Tibial nerve (tissue), 4 donors: ENCODE data around the gene HNRNPC. TPM values are rescaled to one million over a fixed set of nuclear protein-coding genes. Genes with fewer than 3 reads are reported as not detected.

Experiments
- DNase-seq, 2 donors: peaks; one replicate each; pipeline ENCODE4 v3.0.0-alpha.2; 2019; ENCODE audit warnings: low spot score in 2 of 2
- H3K27ac ChIP-seq, 4 donors: fragments of 200-600 bp; sonication (generic) in 3 of 4; one replicate each; pipeline ENCODE4 v1.5.1; 2017 to 2019; ENCODE audit warnings: mild to moderate bottlenecking in 1 of 4
- H3K27me3 ChIP-seq, 2 donors: fragments of 200-600 bp; sonication (generic) in 1 of 2; one replicate each; pipeline versions ENCODE4 v1.5.1 to v1.6.0; 2017 to 2019
- H3K36me3 ChIP-seq, 3 donors: fragments of 200-600 bp; sonication (generic); one replicate each; pipeline ENCODE4 v1.5.1; 2018 to 2019
- H3K4me1 ChIP-seq, 4 donors: fragments of 200-600 bp; sonication (generic) in 3 of 4; one replicate each; pipeline ENCODE4 v1.5.1; 2017 to 2019
- H3K4me3 ChIP-seq, 4 donors: fragments of 200-600 bp; sonication (generic) in 3 of 4; one replicate each; pipeline ENCODE4 v1.5.1; 2017 to 2019; ENCODE audit warnings: mild to moderate bottlenecking in 1 of 4, moderate library complexity in 1 of 4
- H3K9me3 ChIP-seq, 4 donors: fragments of 200-600 bp; sonication (generic) in 3 of 4; one replicate each; pipeline ENCODE4 v1.5.1; 2017 to 2019
- CTCF ChIP-seq, 5 experiments: fragments of 200-600 bp in 3 of 5; fragments of 450-650 bp in 2 of 5; sonication (generic) in 3 of 5; IDR thresholded peaks; one replicate each; pipeline ENCODE4 v1.5.1; 2016 to 2019; ENCODE audit warnings: antibody characterized with exemption in 5 of 5, mild to moderate bottlenecking in 3 of 5, moderate library complexity in 2 of 5
- EP300 ChIP-seq, 2 donors: sonication (generic); formaldehyde crosslinking; IDR thresholded peaks; one replicate each; pipeline ENCODE4 v1.6.1; 2017; ENCODE audit warnings: antibody characterized with exemption in 2 of 2, mild to moderate bottlenecking in 1 of 2
- POLR2A ChIP-seq, 2 donors: fragments of 450-650 bp; IDR thresholded peaks; one replicate each; pipeline ENCODE4 v1.6.1; 2017; ENCODE audit warnings: antibody characterized with exemption in 2 of 2, mild to moderate bottlenecking in 2 of 2, moderate library complexity in 2 of 2
- WGBS, 2 donors: methylation state at CpG; one replicate each; pipeline ENCODE4 v1.1.5; 2018; 5-methylcytosine and 5-hydroxymethylcytosine counted together
- total RNA-seq, 4 donors: library from RNA; depleted of rRNA; stranded (reverse); fragments of >200 nt; gene quantifications; one replicate each; pipeline ENCODE4 v1.1.0, GENCODE V29; 2016

Gene HNRNPC
- total RNA-seq, 4 donors from 2014 or later, result 349 to 485 (median 426) TPM

- H3K36me3 ChIP-seq, result peaks cover 0 to 69% (median 0%) of the 10 kb centered on the region in 3 donors
- no peak for TF ChIP-seq EP300 (IDR thresholded peaks at IDR 0.05)
- TF ChIP-seq POLR2A (IDR thresholded peaks at IDR 0.05), result no peak
- TF ChIP-seq CTCF (IDR thresholded peaks at IDR 0.05), result no peak
- no peaks in the 10 kb centered on the region for H3K9me3 ChIP-seq
- H3K27me3 ChIP-seq, result no peaks in the 10 kb centered on the region
- H3K4me1 ChIP-seq, result peaks cover 0 to 46% (median 9%) of the 10 kb centered on the region in 4 donors
- no peak overlapping the region for H3K27ac ChIP-seq
- no peak for DNase-seq
- WGBS, 2 donors, result 95 to 97% methylated on average over 5 of the region's 5 CpGs
- H3K4me3 ChIP-seq, result no peak overlapping the region
Observed at GRCh38 chr14:21251215-21251614, 18.0 kb downstream of the HNRNPC start.

GRCh38 chr14:21248739-21249411 is 20.4 kb downstream of the HNRNPC start:
- no peak for DNase-seq
- H3K36me3 ChIP-seq, result peaks cover 0 to 70% (median 0%) of the 10 kb centered on the region in 3 donors
- H3K4me3 ChIP-seq, result no peak overlapping the region
- no peaks in the 10 kb centered on the region for H3K27me3 ChIP-seq
- H3K27ac ChIP-seq, result no peak overlapping the region
- whole genome bisulfite sequencing, 2 donors, result 91 to 93% methylated on average over 8 of the region's 8 CpGs
- TF ChIP-seq POLR2A (IDR thresholded peaks at IDR 0.05), result no peak
- TF ChIP-seq EP300 (IDR thresholded peaks at IDR 0.05), result no peak
- no peak for TF ChIP-seq CTCF (IDR thresholded peaks at IDR 0.05)
- H3K4me1 ChIP-seq, result peaks cover 0 to 38% (median 0%) of the 10 kb centered on the region in 4 donors
- no peaks in the 10 kb centered on the region for H3K9me3 ChIP-seq

GRCh38 chr14:21248338-21248737 is 20.9 kb downstream of the HNRNPC start:
- DNase-seq, result no peak
- WGBS, 2 donors, result 95 to 98% methylated on average over 1 of the region's 1 CpG
- Histone ChIP-seq H3K27ac (no peak overlapping the region), H3K9me3 (no peaks in the 10 kb centered on the region), H3K4me1 (peaks cover 0 to 38% (median 0%) of the 10 kb centered on the region in 4 donors), H3K4me3 (no peak overlapping the region), H3K27me3 (no peaks in the 10 kb centered on the region), H3K36me3 (peaks cover 0 to 71% (median 0%) of the 10 kb centered on the region in 3 donors)
- TF ChIP-seq CTCF (IDR thresholded peaks at IDR 0.05) (no peak), POLR2A (IDR thresholded peaks at IDR 0.05) (no peak), EP300 (IDR thresholded peaks at IDR 0.05) (no peak)

GRCh38 chr14:21245813-21246212 is 23.4 kb downstream of the HNRNPC start:
- Histone ChIP-seq H3K9me3 (no peaks in the 10 kb centered on the region), H3K4me3 (no peak overlapping the region), H3K27me3 (no peaks in the 10 kb centered on the region), H3K4me1 (peaks cover 0 to 33% (median 0%) of the 10 kb centered on the region in 4 donors), H3K36me3 (peaks cover 0 to 62% (median 0%) of the 10 kb centered on the region in 3 donors), H3K27ac (no peak overlapping the region)
- no peak for DNase-seq
- TF ChIP-seq CTCF (IDR thresholded peaks at IDR 0.05), result no peak
- TF ChIP-seq POLR2A (IDR thresholded peaks at IDR 0.05), result no peak
- no peak for TF ChIP-seq EP300 (IDR thresholded peaks at IDR 0.05)
- 88 to 90% methylated on average over 7 of the region's 7 CpGs for WGBS, 2 donors

- H3K4me1 ChIP-seq, result peaks cover 0 to 45% (median 0%) of the 10 kb centered on the region in 4 donors
- no peak for DNase-seq
- H3K27me3 ChIP-seq, result no peaks in the 10 kb centered on the region
- no peak overlapping the region for H3K4me3 ChIP-seq
- H3K9me3 ChIP-seq, result no peaks in the 10 kb centered on the region
- WGBS, 2 donors, result 84 to 93% methylated on average over 7 of the region's 7 CpGs
- TF ChIP-seq POLR2A (IDR thresholded peaks at IDR 0.05), result no peak
- no peak for TF ChIP-seq CTCF (IDR thresholded peaks at IDR 0.05)
- no peak for TF ChIP-seq EP300 (IDR thresholded peaks at IDR 0.05)
- peaks cover 0 to 53% (median 0%) of the 10 kb centered on the region in 3 donors for H3K36me3 ChIP-seq
- no peak overlapping the region for H3K27ac ChIP-seq
Observed at GRCh38 chr14:21244544-21244943, 24.7 kb downstream of the HNRNPC start.
